ENCODE measurements around the gene SLAMF6.
"Not testable (repeated sequence)": the region's sequence is repeated elsewhere in the genome, so short reads cannot be mapped to it uniquely, and the experiment has no call there.

The SLAMF6 gene

DNA sequence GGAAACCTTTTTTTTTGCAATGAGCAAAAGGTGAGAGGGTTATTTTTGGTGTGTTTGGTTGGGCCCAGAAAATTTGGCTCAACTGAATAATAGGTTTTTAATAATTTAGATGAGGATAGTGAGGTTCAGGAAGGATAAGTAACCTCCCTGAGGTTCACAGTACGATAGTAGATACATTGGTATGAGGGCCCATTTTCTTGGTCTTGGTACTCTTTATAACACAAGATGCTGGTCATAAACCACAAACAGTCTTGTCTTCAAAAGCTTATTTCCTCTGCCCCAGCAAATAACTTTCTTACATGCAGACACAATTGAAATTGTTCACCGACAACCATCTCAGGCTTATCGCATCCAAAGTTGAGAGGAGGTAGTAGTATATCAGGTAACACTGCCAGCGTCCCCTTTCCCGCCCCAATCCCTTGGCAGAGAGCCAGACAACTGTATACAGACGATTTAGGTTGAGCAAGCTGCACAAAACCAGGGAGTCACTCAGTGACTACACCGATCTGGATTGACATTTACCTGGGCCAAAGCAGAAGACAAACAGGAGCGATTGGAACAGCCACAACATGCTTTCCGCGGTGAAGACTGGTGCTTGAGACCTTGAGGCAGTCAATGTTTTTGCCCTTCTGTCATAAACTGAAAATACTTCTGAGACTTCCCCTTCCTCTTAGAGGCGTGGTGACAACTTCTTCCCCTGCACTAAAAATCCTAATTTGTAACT lies at the start of gene SLAMF6:
TSS of gene SLAMF6 (minus strand) at position 634 of the 724 bp plus-strand sequence. CDS start at position 571, 63 bp downstream.
- DNase-seq (peak; percentile 73), ATAC-seq (peak; percentile 50)

DNA sequence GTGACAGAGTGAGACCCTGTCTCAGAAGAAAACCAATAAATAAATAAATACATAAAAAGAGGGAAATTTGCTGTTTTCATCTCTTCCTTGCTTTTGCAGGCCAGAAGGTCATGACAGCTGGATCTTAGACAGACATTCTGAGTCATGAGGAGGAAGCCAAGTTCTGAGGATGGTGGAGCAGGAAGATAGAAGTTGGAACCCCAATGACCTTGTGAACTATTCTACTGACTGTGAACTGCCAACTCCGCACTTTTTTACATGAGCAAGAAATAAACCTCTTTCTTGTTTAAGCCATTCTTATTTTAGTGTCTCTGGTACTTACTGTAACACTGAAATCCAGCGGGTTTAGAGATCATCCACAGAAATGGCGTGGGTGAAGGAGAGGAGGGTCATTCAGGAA lies 47.8 kb upstream of the SLAMF6 start:
- no peak for DNase-seq
- no peak for ATAC-seq

DNA sequence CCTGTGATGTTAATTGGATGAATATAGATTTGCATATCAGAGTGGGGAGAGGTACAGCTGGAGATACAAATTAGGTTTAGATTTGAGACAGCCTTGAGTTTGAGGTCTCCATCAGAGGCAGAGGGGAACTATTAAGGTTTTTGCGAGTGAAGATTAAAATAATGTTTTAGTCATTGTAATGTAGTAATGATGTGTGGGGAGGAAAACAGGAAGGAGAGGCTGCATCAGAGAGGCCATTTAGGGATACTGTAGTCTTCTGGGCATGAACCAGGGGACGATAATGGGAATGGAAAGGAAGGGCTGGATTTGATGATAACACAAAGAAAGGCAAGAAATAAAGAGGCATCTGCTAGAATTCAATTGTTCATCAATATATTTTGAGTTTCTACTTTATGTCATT lies 46.8 kb upstream of the SLAMF6 start:
- no peak for ATAC-seq
- DNase-seq: no peak

DNA sequence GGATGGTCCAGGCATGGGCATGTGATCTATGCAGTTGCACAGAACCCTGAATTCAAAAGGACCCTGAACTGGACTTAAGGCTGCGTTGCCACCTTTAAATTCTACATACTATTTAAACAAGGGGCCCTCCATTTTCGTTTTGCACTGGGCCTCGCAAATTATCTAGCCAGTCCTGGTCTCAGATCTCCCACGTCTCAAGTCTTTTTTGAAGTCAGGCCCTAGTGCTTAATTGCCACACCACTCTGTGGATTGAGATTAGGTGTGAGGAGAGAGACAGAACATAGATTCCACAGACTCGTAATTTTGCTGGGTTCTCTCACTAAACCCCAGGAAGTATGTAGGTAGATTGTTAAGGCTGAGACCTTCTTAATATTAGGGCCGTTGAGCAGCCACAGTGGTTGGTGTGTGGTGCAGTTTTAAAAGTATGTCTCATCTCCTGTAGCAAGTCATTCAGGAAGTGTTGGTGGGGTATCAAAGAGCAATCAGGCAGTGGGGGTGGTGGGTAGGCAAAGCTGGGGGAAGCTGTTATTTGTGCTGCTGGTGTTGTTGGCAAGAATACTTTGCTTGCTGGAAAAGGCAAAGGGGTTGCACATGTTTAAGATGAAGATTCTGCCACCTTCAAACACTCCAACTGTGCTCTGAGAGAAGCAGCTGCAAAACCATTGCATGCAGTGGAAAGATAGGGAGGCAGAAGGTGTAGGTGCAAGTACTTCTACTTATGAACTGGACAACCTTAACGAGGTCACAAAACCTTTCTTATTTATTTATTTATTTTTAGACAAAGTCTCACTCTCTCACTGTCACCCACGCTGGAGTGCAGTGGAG lies 45.0 kb upstream of the SLAMF6 start:
- ATAC-seq (peak; percentile 98), DNase-seq (peak; percentile 70)

DNA sequence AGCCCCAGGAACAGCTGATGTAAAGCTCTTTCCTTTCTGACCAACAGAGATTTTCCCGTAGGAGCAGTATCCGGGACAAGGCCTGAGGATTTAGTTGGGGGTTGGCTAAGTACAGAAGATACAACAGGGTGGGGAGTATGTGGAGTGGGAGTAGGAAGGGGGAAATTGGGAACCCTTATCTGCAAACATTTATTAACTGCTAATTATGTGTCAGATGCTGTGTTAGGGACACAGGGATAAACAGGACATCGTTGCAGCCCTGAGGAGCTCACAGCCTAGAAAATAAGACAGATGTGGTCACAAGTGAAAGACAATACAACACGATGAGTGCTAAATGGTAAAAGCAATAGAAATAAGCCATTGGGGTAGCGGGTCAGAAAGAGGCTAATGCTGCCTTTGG lies 44.3 kb upstream of the SLAMF6 start:
- DNase-seq (no peak), ATAC-seq (no peak)

DNA sequence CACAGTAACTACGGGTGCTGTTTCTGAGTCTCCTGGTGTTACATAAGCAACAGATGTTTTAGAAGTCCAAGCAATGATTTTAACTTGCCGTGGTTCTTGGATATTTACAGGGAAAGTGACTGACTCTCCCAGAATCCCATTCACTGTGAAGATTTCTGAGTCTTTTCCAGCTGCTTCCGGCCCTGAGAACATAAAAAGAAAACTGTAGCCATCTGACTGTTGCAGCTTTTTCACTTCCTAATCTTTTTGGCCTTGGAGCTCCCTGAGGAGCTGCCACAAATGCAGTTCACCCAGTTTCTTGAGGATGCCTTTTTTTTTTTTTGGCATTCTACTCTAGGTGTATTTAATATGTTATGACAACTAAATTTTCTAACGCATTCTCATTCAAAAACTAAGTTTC lies 42.5 kb upstream of the SLAMF6 start:
- no peak for ATAC-seq
- no peak for DNase-seq

DNA sequence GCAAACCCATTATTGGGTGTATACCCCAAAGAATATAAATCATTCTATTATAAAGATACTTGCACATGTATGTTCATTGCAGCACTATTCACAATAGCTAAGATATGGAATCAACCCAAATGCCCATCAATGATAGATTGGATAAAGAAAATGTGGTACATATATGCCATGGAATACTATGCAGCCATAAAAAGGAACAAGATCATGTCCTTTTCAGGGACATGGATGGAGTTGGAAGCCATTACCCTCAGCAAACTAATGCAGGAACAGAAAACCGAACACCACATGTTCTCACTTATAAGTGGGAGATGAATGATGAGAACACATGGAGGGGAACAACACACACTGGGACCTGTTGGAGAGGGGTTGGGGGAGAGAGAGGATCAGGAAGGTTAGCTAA lies 40.2 kb upstream of the SLAMF6 start:
- DNase-seq, ATAC-seq: not testable (repeated sequence)

DNA sequence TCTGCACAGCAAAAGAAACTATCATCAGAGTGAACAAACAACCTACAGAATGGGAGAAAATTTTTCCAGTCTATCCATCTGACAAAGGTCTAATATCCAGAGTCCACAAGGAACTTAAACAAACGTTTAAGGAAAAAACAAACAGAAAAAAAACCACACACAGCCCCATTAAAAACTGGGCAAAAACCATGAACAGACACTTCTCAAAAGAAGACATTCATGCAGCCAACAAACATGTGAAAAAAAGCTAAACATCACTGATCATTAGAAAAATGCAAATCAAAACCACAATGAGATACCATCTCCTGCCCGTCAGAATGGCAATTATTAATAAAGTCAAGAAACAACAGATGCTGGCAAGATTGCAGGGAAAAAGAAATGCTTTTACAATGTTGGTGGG lies 39.7 kb upstream of the SLAMF6 start:
- DNase-seq, ATAC-seq: not testable (repeated sequence)

DNA sequence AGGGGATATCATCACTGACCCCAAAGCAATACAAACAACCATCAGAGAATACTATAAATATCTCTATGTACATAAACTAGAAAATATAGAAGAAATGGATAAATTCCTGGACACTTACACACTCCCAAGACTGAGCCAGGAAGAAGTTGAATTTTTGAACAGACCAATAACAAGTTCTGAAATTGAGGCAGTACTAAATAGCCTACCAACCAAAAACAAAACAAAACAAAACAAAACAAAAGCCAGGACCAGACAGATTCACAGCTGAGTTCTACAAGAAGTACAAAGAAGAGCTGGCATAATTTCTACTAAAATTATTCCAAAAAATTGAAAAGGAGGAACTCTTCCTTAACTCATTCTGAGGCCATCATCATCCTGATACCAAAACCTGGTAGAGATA lies 37.8 kb upstream of the SLAMF6 start:
- no peak for DNase-seq
- ATAC-seq: no peak

DNA sequence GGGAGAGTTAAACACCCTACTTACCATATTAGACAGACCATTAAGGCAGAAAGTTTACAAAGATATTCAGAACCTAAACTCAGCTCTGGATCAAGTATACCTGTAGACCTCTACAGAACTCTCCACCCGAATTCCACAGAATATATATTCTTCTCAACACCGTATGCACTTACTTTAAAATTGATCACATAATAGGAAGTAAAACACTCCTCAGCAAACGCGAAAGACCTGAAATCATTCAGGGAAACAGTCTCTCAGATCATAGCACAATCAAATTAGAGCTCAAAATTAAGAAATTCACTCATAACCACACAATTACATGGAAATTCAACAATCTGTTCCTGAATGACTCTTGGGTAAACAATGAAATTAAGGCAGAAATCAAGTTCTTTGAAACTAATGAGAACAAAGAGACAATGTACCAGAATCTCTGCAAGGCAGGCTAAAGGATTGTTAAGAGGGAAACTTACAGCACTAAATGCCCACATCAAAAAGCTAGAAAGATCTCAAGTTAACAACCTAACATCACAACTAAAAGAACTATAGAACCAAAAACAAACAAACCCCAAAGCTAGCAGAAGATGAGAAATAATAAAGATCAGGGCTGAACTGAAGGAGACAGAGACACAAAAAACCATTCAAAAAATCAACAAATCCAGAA lies 37.1 kb upstream of the SLAMF6 start:
- no peak for DNase-seq
- no peak for ATAC-seq

DNA sequence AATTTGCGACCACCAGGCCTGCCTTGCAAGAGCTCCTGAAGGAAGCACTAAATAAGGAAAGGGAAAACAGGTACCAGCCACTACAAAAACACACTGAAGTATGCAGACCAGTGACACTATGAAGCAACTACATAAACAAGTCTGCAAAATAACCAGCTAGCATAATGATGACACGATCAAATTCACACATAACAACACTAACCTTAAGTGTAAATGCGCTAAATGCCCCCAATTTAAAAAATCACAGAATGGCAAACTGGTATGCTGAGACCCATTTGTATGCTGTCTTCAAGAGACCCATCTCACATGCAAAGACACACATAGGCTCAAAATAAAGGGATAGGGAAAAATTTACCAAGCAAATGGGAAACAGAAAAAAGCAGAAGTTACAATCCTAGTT lies 36.4 kb upstream of the SLAMF6 start:
- DNase-seq, ATAC-seq: not testable (repeated sequence)

DNA sequence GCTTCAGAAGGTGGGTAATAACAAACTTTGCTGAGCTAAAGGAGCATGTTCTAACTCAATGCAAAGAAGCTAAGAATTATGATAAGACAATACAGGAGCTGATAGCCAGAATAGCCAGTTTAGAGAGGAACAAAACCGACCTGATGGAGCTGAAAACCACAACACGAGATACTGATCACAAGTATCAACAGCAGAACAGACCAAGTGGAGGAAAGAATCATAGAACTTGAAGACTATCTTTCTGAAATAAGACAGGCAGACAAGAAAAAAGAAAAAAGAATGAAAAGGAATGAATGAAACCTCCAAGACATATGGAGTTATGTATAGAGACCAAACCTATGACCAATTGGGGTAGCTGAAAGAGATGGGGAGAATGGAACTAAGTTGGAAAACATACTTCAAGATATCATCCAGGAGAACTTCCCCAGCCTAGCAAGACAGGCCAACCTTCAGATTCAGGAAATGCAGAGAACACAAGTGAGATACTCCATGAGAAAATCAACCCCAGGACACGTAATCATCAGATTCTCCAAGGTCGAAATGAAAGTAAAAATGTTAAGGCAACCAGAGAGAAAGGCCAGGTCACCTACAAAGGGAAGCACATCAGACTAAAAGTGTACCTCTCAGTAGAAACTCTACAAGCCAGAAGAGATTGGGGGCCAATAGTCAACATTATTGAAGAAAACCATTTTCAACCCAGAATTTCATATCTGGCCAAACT lies 35.8 kb upstream of the SLAMF6 start:
- ATAC-seq: no peak
- no peak for DNase-seq

DNA sequence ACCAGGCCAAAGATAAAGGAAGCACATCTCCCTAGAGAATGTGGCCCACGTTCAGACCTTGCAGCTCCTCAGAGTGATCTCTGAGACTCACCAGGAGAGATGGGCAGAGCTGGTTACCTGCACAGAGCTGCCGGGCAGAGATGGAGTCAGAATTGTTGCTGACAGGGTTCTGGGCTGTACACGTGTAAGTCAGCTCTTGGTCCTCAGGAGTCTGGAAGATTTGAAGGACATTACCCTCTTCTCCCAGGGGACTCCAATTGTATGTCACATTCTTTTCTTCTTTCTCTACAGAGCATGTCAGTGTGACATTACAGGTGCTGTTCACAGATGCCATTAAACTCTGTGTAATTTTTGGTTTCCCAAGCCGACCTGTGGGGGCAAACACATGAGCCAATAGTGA lies 30.7 kb upstream of the SLAMF6 start:
- ATAC-seq (no peak), DNase-seq (no peak)

DNA sequence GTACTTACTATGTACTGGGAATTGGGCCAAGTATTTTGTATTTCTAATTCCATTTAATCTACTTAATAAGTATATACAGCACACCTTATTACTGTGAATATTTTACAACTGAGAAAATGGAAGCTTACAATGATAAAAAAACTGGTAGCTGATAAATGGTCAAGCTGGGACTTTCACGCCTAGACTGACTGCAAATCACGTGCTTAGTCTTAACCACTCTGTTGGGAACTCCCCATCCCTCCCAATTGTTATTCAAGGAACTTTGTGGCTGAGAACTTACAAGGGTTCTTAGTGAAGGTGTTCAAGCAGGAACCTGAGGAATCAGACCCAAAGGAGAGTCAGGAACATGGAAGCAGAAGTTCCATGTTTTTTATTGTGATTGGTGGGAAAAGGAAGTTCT lies 29.4 kb upstream of the SLAMF6 start:
- no peak for DNase-seq
- ATAC-seq: no peak

DNA sequence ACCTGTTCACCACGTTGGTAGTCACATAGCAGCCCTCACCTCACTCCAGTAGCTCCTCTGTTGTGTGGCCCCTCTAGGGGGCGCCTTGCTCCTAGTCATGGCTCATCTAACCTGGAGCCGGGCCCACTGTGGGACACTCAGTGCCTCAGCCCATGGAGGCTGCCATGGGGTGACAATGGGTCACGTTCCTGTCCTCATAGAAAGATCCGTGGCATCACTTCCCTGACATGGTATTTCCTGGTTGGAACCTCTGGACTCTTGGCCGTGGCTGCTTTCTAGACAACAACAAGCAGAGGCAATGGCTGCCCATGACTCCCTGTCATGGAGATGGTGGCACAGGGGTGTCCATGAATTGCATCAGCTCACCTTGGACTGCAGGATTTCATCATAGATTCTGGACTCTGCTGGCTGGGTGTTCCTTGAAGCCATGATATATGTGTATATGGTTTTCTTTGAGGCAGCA lies 27.5 kb upstream of the SLAMF6 start:
- DNase-seq (peak; percentile 72), ATAC-seq (peak; percentile 61)

DNA sequence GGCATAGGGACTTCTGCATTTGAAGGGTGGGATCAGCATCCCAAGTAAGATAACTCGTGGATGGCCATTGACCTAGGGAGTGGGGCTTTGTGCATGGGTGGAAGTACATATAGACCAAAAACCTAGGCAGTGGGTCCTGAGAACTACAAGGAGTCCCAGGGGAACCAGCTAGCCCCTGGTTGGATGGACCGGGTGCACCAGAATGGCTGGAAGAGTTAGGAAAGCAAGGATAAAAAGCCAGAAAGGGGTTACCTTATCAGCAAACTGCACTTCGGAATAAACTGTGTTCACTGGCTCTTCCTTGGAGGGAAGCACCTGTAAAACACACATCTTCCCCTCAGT lies 26.6 kb upstream of the SLAMF6 start:
- ATAC-seq (no peak), DNase-seq (no peak)

DNA sequence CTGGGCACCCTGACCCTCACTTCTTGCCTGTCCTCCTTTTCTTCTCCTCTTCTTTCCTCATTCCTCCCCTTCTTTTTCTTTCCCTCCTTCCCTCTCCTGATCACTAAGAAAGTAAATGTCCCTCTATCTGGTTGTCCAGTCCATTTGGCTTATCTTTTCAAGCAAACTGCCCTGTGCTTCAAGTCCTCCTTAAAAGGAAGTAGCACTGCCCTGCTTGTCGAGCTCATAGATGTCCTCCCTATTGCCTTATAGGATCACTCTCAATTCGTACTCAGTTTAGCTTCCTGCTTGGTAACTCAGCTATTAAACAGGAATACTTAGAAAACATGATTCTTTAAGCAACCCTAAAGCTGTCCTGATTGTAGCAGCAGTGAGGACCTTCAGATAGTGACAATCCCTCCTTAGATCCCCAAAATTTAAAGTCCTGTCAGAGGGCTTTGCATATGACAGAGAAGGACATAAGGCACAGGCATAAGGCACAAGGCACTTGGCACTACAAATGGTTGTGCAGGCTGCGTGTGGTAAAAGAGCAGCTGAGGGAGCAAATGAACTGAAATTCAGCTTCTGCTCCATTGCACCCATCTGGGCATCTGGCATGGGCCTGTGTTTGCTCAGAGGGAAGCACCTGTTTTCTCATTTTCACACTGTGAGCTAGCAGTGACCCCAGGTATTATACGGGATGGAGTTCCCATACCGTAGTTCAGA lies 26.1 kb upstream of the SLAMF6 start:
- DNase-seq (no peak), ATAC-seq (peak; percentile 20)

DNA sequence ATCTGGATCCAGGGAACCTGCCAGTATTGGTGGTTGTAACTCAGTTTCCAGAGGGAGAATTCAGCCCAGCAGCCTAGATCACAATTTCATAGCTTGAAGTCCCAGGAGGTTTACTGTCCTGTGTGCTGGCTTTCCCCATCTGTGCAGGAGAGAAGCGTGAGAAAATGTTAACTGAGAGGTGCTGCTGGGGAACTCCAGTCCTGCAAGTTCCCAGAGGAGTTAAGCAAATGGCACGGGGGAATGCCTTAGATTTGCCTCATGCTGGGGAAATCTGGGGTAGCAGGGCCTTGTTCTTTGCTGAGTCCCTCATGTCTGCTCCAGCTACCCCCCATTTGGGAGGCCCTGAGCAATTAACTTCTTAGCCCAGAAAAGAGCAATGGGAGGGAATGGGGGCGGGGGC lies 25.1 kb upstream of the SLAMF6 start:
- DNase-seq (no peak), ATAC-seq (no peak)

DNA sequence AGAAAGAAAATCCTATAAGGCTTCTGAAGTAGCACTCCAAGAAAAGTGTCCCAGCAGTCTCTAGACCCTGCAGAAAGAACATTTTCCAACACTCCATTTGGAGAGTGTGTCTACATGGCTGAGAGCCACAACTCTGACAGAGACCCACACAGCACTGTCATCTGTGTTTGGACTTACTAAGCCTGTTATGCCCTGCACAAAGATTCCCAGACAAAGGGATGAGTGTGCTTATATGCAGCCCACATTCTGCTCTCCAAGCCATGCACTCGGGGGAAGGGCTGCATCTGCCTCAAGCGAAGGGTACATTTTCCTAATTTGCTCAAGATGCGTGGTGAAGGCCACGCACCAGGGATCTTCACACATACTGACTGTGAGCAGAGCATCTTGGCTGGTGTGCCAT lies 24.4 kb upstream of the SLAMF6 start:
- DNase-seq: no peak
- ATAC-seq: no peak

DNA sequence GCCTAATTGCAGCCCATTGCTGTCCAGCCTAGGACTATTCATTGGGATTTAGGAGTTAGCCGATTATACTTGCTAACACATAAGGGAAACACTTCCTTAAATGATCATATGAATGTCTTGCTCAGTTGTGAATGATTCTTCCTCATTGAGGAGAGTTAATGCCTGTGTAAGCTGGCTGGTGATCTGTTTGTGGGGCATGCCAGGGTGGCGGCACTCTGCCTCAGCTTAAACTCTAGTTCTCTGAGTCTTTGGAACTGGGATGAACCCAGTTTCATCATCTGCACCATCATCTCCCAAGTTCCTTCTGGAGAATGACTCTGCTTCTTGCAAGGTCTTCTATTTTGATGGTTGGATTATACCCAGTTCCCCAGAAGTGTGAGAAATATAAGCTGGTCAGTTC lies 23.9 kb upstream of the SLAMF6 start:
- no peak for ATAC-seq
- DNase-seq: no peak

DNA sequence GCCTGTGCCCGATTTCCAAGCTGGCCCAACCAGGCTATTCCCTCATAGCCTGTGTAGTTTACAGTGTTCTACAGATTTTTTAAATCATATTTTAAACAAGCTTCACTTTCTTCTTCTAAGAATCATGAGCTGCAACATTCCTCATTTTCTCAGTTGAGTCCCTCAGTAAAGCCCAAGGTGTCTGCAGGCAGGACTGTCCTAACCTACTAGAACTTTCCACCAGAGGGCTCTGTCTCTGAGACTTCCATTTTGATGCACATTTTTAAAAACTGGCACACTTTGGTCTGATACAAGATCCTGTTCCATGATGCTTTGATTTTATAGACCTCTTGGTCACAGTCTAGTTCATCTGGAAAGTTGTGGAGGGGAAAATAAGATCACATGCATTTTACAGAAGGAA lies 21.6 kb upstream of the SLAMF6 start:
- no peak for ATAC-seq
- DNase-seq: no peak

Measured in stimulated activated naive CD8-positive, alpha-beta T cell treated with anti-CD3 and anti-CD28 coated beads, Interleukin-15, Interleukin-2, amounts not matched to agents 100 U/mL and 50 U/mL, for 24 hours (primary cell).